H1 (cell line): ENCODE data around the gene SLC9C1. TPM values are rescaled to one million over a fixed set of nuclear protein-coding genes. Genes with fewer than 3 reads are reported as not detected.

Source experiments
- CTCF ChIA-PET: fragments of 300-600 bp; sonication (Branson Sonifier 250); formaldehyde crosslinking; loops from one replicate; lab custom pipeline; 2021; ENCODE audit not compliant: partially characterized antibody; lab: Charles Lee
- POLR2A ChIA-PET: fragments of 300-600 bp; sonication (Branson Sonifier 250); formaldehyde crosslinking; loops from one replicate; lab custom pipeline; 2021; ENCODE audit warnings: inconsistent platforms; ENCODE audit not compliant: partially characterized antibody; lab: Charles Lee
- DNase-seq, 2 experiments: peaks; one replicate each; pipeline versions ENCODE4 v3.0.0 to v3.0.0-alpha.2; 2010 to 2022; ENCODE audit warnings: low spot score in 2 of 2, low read depth in 1 of 2, mixed read lengths in 1 of 2
- FAIRE-seq: peaks from 2 replicates; lab custom pipeline; 2011; peaks lifted over from hg19 to GRCh38; lab: Jason Lieb, UNC
- H2AFZ ChIP-seq: 2 replicates; pipeline ENCODE4 v1.8.1; 2012; ENCODE audit warnings: low read length, inconsistent platforms
- H2AK5ac ChIP-seq: 2 replicates; pipeline ENCODE4 v1.6.1; 2013; ENCODE audit warnings: low read depth, low read length
- H2BK120ac ChIP-seq: replicated peaks from 2 replicates; pipeline ENCODE3; 2013; ENCODE audit warnings: low read depth, low read length, inconsistent platforms
- H2BK12ac ChIP-seq: 2 replicates; pipeline ENCODE4 v1.6.1; 2013; ENCODE audit warnings: low read depth, low read length
- H2BK15ac ChIP-seq: 2 replicates; pipeline ENCODE4 v1.6.1; 2013; ENCODE audit warnings: low read length
- H2BK20ac ChIP-seq: 2 replicates; pipeline ENCODE4 v1.6.1; 2013; ENCODE audit warnings: low read length
- H2BK5ac ChIP-seq: 2 replicates; pipeline ENCODE4 v1.6.1; 2013; ENCODE audit warnings: low read depth, low read length
- H3K14ac ChIP-seq: 2 replicates; pipeline ENCODE4 v1.6.1; 2013; ENCODE audit warnings: inconsistent platforms; ENCODE audit not compliant: insufficient read length
- H3K18ac ChIP-seq: 2 replicates; pipeline ENCODE4 v1.6.1; 2013; ENCODE audit warnings: low read length; ENCODE audit errors: extremely low read depth
- H3K23ac ChIP-seq: 2 replicates; pipeline ENCODE4 v1.6.1; 2013; ENCODE audit warnings: inconsistent platforms; ENCODE audit not compliant: insufficient read length
- H3K23me2 ChIP-seq: 2 replicates; pipeline ENCODE4 v1.6.1; 2013; ENCODE audit warnings: low read depth, low read length
- H3K27ac ChIP-seq: 2 replicates; pipeline ENCODE4 v1.6.1; 2011; ENCODE audit warnings: low read depth, low read length, inconsistent platforms
- H3K27me3 ChIP-seq, 4 experiments: replicated peaks in 1 of 4; 1 replicate in 1 of 4; 2 replicates in 3 of 4; pipeline versions ENCODE4 v1.6.1 to v1.8.1; 2011 to 2013; ENCODE audit warnings: low read length in 3 of 4, mild to moderate bottlenecking in 3 of 4, inconsistent platforms in 2 of 4, mixed read lengths in 2 of 4, moderate library complexity in 1 of 4; ENCODE audit not compliant: control insufficient read depth in 3 of 4, insufficient read depth in 3 of 4; ENCODE audit errors: extremely low read depth in 1 of 4
- H3K36me3 ChIP-seq, 4 experiments: 2 replicates each; pipeline versions ENCODE4 v1.6.1 to v1.8.1; 2011 to 2013; ENCODE audit warnings: mild to moderate bottlenecking in 4 of 4, low read length in 3 of 4, moderate library complexity in 2 of 4, control low read depth in 1 of 4, inconsistent platforms in 1 of 4; ENCODE audit not compliant: insufficient read depth in 4 of 4, control insufficient read depth in 2 of 4
- H3K4ac ChIP-seq: replicated peaks from 2 replicates; pipeline ENCODE3; 2013; ENCODE audit warnings: low read length, low read depth, mixed read lengths, inconsistent platforms; ENCODE audit not compliant: insufficient read length
- H3K4me1 ChIP-seq, 4 experiments: replicated peaks in 1 of 4; 1 replicate in 1 of 4; 2 replicates in 3 of 4; pipeline versions ENCODE4 v1.6.1 to v1.8.1; 2011 to 2013; ENCODE audit warnings: low read length in 3 of 4, inconsistent platforms in 2 of 4, mixed read lengths in 1 of 4; ENCODE audit not compliant: insufficient read depth in 4 of 4, control insufficient read depth in 3 of 4
- H3K4me2 ChIP-seq, 2 experiments: 2 replicates each; pipeline versions ENCODE4 v1.6.1 to v1.8.1; 2011 to 2013; ENCODE audit warnings: low read depth in 2 of 2, low read length in 2 of 2, control low read depth in 1 of 2, inconsistent platforms in 1 of 2, mild to moderate bottlenecking in 1 of 2; ENCODE audit not compliant: insufficient read depth in 1 of 2
- H3K4me3 ChIP-seq, 4 experiments: fragments of 200-600, 300-600 bp in 1 of 4; sonication (generic), shearing (Covaris generic), sonication (Bioruptor Twin) in 1 of 4; 2 replicates each; pipeline versions ENCODE4 v1.5.1 to v1.8.1; 2011 to 2016; ENCODE audit warnings: low read length in 4 of 4, low read depth in 3 of 4, control low read depth in 2 of 4, inconsistent platforms in 2 of 4, mild to moderate bottlenecking in 2 of 4, mixed read lengths in 1 of 4, moderate library complexity in 1 of 4; ENCODE audit not compliant: insufficient read depth in 2 of 4; ENCODE audit errors: extremely low read depth in 1 of 4
- H3K56ac ChIP-seq: replicated peaks from 2 replicates; pipeline ENCODE3; 2013; ENCODE audit warnings: low read depth, mild to moderate bottlenecking, mixed read lengths, low read length, inconsistent platforms; ENCODE audit not compliant: insufficient read length
- H3K79me1 ChIP-seq: 2 replicates; pipeline ENCODE4 v1.6.1; 2013; ENCODE audit warnings: low read depth, low read length, control low read depth
- H3K79me2 ChIP-seq, 2 experiments: 2 replicates each; pipeline versions ENCODE4 v1.6.1 to v1.8.1; 2012 to 2013; ENCODE audit warnings: low read length in 2 of 2, mild to moderate bottlenecking in 2 of 2, inconsistent platforms in 1 of 2; ENCODE audit not compliant: insufficient read depth in 2 of 2, control insufficient read depth in 1 of 2
- H3K9ac ChIP-seq, 4 experiments: replicated peaks in 1 of 4; 1 replicate in 1 of 4; 2 replicates in 3 of 4; pipeline versions ENCODE4 v1.6.1 to v1.8.1; 2011 to 2013; ENCODE audit warnings: low read depth in 3 of 4, low read length in 3 of 4, control low read depth in 2 of 4, mild to moderate bottlenecking in 2 of 4, moderate library complexity in 2 of 4, inconsistent platforms in 1 of 4; ENCODE audit errors: extremely low read depth in 1 of 4
- H3K9me3 ChIP-seq, 2 experiments: 2 replicates each; pipeline versions ENCODE4 v1.6.1 to v1.8.1; 2012 to 2013; ENCODE audit warnings: mild to moderate bottlenecking in 2 of 2, moderate library complexity in 2 of 2, control low read depth in 1 of 2, inconsistent platforms in 1 of 2, low read depth in 1 of 2, low read length in 1 of 2, mixed read lengths in 1 of 2; ENCODE audit not compliant: insufficient read depth in 2 of 2
- H4K20me1 ChIP-seq, 2 experiments: replicated peaks in 1 of 2; 2 replicates each; pipeline versions ENCODE3 to v1.8.1; 2011 to 2013; ENCODE audit warnings: inconsistent platforms in 2 of 2, low read length in 2 of 2, mild to moderate bottlenecking in 1 of 2; ENCODE audit not compliant: insufficient read depth in 2 of 2, control insufficient read depth in 1 of 2
- H4K5ac ChIP-seq: 2 replicates; pipeline ENCODE4 v1.6.1; 2013; ENCODE audit warnings: low read length, low read depth, mixed read lengths, inconsistent platforms; ENCODE audit not compliant: insufficient read length
- H4K8ac ChIP-seq: 2 replicates; pipeline ENCODE4 v1.8.0; 2013; ENCODE audit warnings: mild to moderate bottlenecking, moderate library complexity, low read length, inconsistent platforms; ENCODE audit not compliant: insufficient read depth; ENCODE audit errors: extremely low read depth
- H4K91ac ChIP-seq: replicated peaks from 2 replicates; pipeline ENCODE3; 2013; ENCODE audit warnings: low read length, mixed read lengths, inconsistent platforms; ENCODE audit not compliant: insufficient read length
- FOSL1 ChIP-seq: IDR thresholded peaks from 2 replicates; pipeline ENCODE4 v1.6.1; 2011; ENCODE audit warnings: mild to moderate bottlenecking, low read depth, low read length, moderate library complexity; ENCODE audit not compliant: insufficient read depth
- KDM1A ChIP-seq: fragments of 200-600, 300-600 bp; sonication (generic); IDR thresholded peaks from 2 replicates; pipeline ENCODE4 v1.7.1; 2016; ENCODE audit warnings: mild to moderate bottlenecking, low read length, borderline replicate concordance
- SP2 ChIP-seq: IDR thresholded peaks from 2 replicates; pipeline ENCODE4 v1.6.1; 2012; ENCODE audit warnings: mild to moderate bottlenecking, low read length, inconsistent platforms
- WGBS, 2 experiments: shearing (Covaris generic) in 1 of 2; methylation state at CpG; one replicate each; pipeline versions ENCODE4 v1.1.6 to v1.1.7; 2013 to 2015; ENCODE audit warnings: low lambda C conversion rate in 2 of 2, mixed read lengths in 2 of 2, inconsistent platforms in 1 of 2, low coverage in 1 of 2, missing lambda C conversion rate in 1 of 2; ENCODE audit not compliant: insufficient replicate concordance in 2 of 2, insufficient coverage in 1 of 2, insufficient read length in 1 of 2; ENCODE audit errors: extremely low coverage in 1 of 2, missing lambda C conversion rate in 1 of 2; 5-methylcytosine and 5-hydroxymethylcytosine counted together
- polyA plus RNA-seq, 7 experiments: library from polyadenylated mRNA; depleted of rRNA in 3 of 7; stranded (reverse) in 5 of 7; unstranded in 2 of 7; fragments of >200 nt in 5 of 7; fragments of 200-250 nt in 2 of 7; gene quantifications; 1 replicate in 5 of 7; 2 replicates in 1 of 7; 4 replicates in 1 of 7; pipeline versions ENCODE4 v1.2.1 to v1.2.3, GENCODE V29; 2011 to 2013; ENCODE audit warnings: missing spikeins in 2 of 7, mixed read lengths in 2 of 7
- total RNA-seq: library from RNA; stranded (reverse); fragmentation: NEBNext Ultra II Directional; extraction: Animal tissue kit (Norgen Biotek cat#: 25700); gene quantifications from 2 replicates; pipeline ENCODE4 v1.2.1, GENCODE V29; 2021

The SLC9C1 gene
- total and polyA plus RNA-seq, 2 of the 8 experiments (the other 6 are each of a cell fraction or from before 2014, with no cell fraction given) = 0.15 to 0.24 TPM

GRCh38 chr3:112338727-112339056 lies 44.7 kb upstream of the SLC9C1 start:
- Histone ChIP-seq H2BK120ac (no peak overlapping the region), H3K79me2 (peaks cover 40 to 97% of the 10 kb centered on the region in 2 experiments), H3K56ac (no peak overlapping the region), H3K14ac (no peak overlapping the region), H4K8ac (no peak overlapping the region), H3K27me3 (no peaks in the 10 kb centered on the region), H2BK20ac (no peak overlapping the region), H2BK15ac (no peak overlapping the region), H2AK5ac (no peak overlapping the region), H3K9me3 (no peaks in the 10 kb centered on the region), H4K91ac (no peak overlapping the region), H2BK5ac (no peak overlapping the region), H3K23ac (no peak overlapping the region)
- POLR2A ChIA-PET = interaction anchor here (0.8 to 5.1 kb wide), 7 partner anchors 8 to 99 kb away, joined by 3 to 23 read pairs (median 6); no protein-coding TSS in a partner anchor
- 79% methylated on average over 2 of the region's 2 CpGs; no CpG with 5 or more reads in 1 of the 2 experiments for WGBS, 2 experiments
- TF ChIP-seq KDM1A (0 out of 2 replicates have a peak, but pooled peaks have one; percentile 15), FOSL1 (no peak), SP2 (no peak)
- TF ChIP-seq, all 59 proteins: peak for 1
- CTCF ChIA-PET = interaction anchor here (0.9 to 1.6 kb wide), 8 partner anchors 17 to 227 kb away, joined by 3 to 10 read pairs (median 4); partner anchors contain the start of gene SLC9C1
- no peak for DNase-seq
- peaks cover 13% of the 10 kb centered on the region for H3K79me1 ChIP-seq
- H4K5ac ChIP-seq = no peak overlapping the region
- no peak overlapping the region for H3K4ac ChIP-seq
- no peak overlapping the region for H3K9ac ChIP-seq
- no peak overlapping the region for H2BK12ac ChIP-seq
- peaks cover 0 to 4% of the 10 kb centered on the region in 2 experiments for H4K20me1 ChIP-seq
- H3K36me3 ChIP-seq = peaks cover 0 to 37% (median 15%) of the 10 kb centered on the region in 4 experiments; a peak in 6 of 8 replicates
- no peak overlapping the region for H3K27ac ChIP-seq
- H3K4me1 ChIP-seq = peaks cover 2 to 22% (median 15%) of the 10 kb centered on the region in 4 experiments; a peak in 6 of 7 replicates
- H2AFZ ChIP-seq = no peak overlapping the region
- 0 out of 4 replicates have a peak overlapping the region, but pooled peaks of 1 of the 2 experiments have one; percentile 20 for H3K4me2 ChIP-seq
- no peak for FAIRE-seq
- peaks cover 3% of the 10 kb centered on the region; the same call in 1 of the 2 replicates for H3K23me2 ChIP-seq
- H3K18ac ChIP-seq = no peak overlapping the region
- no peak overlapping the region for H3K4me3 ChIP-seq
